NCI-H2196 (cell line): ENCODE results near the gene ANGPTL8.

Source experiments
- DNase-seq: peaks from one replicate; lab custom pipeline; 2025; ENCODE audit not compliant: unreplicated experiment; lab: John Stamatoyannopoulos, UW

ANGPTL8 gene

GRCh38 chr19:11260996-11261395 is 21.6 kb downstream of the ANGPTL8 start:
- no peak for DNase-seq

DNA sequence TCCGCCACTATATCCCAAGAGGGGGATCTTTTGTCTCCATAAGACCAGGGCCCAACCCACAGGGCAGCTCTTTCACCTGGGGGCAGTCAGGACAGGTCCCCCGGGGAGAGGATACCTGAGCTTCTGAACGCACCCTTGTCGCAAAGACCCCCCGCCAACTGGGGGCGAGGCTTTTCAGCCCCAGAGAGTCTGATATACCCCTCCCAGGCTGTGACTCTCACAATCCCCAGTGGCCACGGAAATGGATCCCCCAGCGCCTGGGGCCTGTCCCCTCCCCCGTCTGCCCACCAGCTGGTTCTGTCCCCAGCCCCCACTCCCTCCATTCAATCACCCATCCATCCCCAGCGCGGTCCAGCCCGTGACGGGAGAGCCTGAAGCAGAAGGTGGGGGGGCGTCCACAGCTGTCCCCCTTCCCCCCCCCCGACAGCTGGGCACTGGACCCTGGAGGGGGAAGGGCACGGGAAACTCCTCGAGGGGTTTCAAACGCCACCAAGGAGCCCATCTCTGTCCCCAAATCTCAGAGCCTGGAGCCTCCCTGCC is 22.1 kb downstream of the ANGPTL8 start:
- no peak for DNase-seq

DNA sequence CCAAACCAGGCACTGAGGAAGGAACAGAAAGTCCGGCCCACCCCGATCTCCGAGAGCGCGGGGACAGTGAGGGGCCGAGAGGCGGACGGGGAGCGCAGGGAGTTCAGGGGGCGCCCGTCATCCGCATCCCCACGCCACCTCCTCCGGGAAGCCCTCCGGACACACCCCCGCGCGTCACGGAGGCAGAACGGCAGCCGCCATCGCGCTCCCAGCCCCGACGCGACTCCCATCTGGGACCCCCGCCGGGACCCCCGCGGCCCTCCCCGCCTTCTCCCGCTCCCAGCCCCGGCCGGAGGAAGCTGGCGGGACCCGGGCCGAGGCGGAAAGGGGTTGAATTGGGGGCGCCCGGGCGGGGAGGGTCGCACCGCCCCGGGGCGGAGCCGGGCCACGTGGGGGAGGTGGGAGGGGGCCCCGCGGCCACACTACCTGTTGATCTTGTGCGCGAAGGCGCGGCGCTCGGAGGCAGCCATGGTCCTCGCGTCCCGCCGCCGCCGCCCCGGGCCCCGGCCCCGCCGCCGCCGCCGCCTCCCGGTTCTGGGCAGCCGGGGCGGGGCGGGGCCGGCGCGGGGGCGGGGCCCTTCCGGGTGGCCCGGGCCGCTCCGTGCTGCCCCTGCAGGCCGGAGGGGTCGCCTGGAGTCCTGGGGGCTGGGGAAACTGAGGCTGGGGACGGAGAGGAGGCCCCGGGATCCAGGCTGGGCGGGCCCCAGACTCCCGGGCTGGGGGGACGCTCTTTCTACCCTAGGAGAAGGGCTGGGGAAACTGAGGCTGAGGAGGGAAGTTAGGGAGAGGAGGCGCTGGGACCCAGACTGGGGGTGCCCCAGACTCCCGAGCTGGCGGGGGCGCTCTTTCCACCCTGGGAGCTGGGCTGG is 22.8 kb downstream of the ANGPTL8 start, which contains the start of gene DOCK6:
DOCK6 (minus strand) TSS at position 554 of the 869 bp plus-strand sequence; CDS start at position 470, 84 bp downstream.
- DNase-seq: peak; percentile 20

DNA sequence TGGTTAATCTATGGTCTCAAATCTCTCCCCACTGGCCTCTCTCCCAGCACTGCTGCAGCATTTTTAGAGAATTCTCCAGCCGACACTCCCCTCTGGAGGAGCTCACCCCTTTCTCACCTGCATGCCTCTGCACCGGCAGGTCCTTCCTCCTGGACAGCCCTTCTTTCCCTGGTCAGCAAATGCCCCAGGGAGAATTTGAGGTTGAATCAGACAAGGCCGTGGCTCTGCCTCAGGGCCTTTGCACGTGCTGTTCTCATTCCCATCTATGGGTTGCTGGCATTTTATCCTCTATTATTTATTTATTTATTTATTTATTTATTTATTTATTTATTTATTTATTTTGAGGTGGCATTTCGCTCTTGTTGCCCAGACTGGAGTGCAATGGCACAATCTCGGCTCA is 24.3 kb downstream of the ANGPTL8 start:
- DNase-seq: no peak

DNA sequence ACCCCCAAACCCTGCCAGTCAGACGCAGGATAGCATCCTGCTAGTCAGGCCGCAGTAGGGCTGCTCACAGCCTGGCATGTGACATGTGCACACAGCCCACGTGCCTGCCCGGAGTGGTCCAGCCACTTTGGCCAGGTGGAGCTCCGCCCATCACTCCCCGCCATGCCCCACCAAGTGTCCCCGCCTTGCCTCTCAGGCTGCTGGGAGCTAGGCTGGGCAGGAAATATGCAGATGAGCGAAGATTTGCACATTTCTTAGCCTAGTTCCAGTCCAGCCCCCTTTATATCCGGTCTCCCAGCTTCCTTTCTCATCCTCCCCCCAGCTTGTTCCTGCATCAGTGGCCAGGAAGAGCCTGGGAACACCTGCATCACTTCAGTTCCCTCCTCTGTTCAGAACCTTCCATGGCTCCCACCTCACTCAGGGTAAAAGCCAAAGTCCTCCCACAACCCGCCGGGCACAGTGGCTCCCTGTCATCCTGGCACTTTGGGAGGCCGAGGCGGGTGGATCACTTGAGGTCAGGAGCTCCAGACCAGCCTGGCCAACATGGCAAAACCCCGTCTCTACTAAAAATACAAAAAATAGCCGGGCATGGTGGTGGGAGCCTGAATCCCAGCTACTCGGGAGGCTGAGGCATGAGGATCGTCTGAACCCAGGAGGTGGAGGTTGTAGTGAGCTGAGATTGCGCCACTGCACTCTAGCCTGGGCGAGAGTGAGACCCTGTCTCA is 25.2 kb downstream of the ANGPTL8 start:
- peak; percentile 44 for DNase-seq

- DNase-seq: no peak
These were observed 25.9 kb downstream of the ANGPTL8 start for GRCh38 chr19:11265177-11265784.

DNA sequence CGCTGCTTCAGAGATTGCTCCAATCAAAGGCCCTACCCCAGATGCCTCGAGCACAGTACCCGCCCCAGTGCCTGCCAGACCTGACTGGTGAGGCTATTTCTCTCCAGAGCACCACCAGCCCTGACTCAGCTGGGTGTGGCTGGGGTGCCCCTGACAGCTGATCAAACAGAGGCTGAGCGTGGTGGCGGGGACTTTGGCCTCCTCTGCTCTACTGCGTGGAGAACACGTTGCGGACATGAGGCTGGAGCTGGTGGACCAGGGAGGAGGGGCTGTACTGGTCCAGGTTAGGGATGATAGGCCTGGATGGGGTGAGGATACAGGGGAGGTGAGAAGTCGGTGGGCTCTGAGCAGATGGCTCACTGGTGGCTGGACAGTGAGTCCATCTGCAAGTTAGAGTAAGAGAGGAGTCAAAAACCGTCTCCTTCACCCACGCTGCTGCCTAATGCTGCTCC is 26.4 kb downstream of the ANGPTL8 start:
- DNase-seq: peak; percentile 33

- no peak for DNase-seq
These were observed 28.1 kb downstream of the ANGPTL8 start for GRCh38 chr19:11267316-11268085.

DNA sequence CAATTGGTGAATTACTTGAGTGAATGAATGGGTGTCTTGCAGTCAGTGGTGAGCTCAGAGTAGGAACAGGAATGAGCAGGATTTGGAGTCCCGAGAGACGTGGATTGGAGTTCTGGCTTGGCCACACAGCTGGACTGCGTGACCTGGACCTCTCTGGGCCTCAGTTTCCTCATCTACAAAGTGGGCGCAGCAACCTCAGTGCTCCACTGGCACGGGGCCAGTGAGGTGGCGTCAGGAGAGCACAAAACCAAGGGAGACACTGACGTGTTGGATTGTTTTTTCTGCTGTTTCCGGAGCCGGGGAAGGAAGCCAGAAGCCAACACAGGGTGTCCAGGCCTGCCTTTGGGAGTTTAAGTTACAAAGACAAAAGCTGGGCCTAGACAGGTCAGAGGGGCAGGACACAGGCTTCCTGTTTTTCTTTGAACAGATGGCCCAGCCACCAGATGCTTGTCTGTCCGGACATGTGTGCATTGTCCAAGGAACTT is 29.4 kb downstream of the ANGPTL8 start:
- DNase-seq: peak; percentile 66

- DNase-seq: no peak
These were observed 30.0 kb downstream of the ANGPTL8 start for GRCh38 chr19:11269408-11269807.

DNA sequence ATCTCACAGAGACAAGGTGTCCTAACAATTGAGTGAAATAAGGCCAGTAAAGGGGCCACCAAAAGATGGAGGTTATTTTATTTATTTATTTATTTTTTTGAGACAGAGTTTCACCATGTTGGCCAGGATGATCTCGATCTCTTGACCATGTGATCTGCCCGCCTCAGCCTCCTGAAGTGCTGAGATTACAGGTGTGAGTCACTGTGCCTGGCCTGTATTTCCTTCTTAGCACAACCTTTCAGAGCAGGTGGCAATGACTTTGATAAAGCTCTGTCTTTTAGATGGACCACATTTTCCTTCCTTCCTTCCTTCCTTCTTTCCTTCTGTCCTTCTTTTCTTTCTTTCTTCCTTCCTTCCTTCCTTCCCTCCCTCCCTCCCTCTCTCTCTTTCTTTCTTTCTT is 33.9 kb downstream of the ANGPTL8 start:
- no peak for DNase-seq

DNA sequence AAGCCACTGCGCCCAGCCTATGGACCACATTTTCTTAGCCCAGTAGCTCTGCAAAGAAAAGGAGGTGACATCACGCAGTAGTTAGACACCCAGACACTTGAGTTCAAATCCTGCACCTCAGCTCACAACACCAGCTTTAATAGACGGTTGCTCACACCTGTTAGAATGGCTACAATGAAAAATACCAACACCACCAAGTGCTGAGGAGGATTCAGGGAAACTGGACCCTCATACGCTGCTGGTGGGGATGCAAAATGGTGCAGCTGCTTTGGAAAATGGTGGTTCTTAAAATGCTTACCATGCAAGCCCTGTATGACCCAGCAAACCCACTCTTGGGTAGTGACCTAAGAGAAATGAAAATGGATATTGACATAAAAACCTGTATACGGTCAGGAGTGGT is 34.6 kb downstream of the ANGPTL8 start:
- DNase-seq: no peak

GRCh38 chr19:11274533-11275086 is 35.2 kb downstream of the ANGPTL8 start:
- no peak for DNase-seq

GRCh38 chr19:11278670-11279069 is 39.3 kb downstream of the ANGPTL8 start:
- no peak for DNase-seq

DNA sequence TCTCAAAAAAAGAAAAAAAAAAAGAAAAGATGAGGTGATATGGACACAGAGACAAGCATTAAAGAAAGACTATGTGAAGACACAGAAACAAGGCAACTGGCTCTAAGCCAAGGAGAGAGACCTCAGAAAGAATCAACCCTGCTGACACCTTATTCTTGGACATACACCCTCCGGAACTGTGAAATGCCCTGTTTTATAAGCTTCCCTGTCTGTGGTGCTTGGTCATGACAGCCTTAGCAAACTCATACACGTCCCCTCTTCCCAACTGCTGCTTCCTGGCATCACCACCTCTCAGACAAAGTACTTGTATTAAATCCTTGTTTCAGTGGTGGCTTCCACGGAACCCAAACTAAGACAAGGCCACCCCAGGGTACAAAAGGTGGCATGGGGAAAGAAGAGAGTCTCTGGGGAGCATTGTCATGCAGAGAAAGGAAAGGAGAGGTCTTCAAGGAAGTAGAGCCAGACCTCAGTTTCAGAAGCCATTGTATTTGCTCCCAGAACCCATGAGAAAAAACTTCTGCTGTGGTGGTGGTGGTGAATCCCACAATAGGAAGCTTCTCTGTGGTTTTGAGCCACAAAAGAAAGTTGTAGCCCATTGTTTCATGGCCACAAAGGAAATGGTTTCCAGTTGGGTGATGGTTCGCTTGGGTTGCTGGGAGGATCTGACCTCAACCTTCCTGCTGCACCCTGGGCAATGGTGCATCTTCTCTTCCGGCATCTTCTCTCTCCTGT is 40.3 kb downstream of the ANGPTL8 start:
- no peak for DNase-seq

- DNase-seq: no peak
These were observed 42.1 kb downstream of the ANGPTL8 start for GRCh38 chr19:11281356-11282049.

DNA sequence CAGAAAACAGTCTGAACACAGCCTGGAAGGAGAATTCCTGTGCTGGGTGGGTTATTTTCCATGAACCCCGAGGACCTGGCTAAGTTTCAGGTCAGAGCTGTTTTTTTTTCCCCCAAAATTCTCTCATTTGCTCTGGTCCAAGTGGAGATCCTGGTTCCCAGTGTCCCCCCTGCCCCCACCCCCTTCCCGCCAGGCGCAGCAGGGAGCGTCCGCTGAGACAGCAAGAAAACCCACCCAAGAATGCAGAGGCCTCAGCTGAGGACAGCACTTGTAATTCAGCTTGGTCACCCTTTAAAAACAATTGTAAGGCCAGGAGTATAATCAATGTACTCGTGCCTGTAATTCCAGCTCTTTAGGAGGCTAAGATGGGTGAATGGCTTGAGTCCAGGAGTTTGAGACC is 45.1 kb downstream of the ANGPTL8 start:
- no peak for DNase-seq

DNA sequence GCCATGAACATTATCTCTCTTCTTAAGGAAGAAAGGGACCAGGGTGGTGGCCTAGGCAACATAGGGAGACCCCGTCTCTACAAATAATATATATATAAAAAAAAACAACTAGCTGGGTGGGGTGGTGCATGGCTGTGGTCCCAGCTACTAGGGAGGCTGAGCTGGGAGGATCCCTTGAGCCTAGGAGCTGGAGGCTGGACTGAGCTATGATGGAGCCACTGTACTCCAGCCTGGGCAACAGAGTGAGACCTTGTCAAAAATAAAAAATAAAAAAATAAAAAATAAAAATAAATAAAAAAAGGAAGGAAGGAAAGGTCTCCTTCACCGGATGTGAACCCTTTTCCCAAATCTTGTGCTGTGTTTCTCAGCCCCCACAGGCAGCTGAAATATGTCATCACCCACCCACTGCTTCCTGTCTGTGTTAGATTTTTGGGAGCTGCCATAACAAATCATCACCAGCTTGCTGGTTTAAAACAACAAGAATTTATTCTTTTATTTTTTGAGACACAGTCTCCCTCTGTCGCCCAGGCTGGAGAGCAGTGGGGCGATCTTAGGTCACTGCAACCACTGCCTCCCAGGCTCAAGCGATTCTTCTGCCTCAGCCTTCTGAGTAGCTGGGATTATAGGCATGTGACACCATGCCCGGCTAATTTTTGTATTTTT is 47.0 kb downstream of the ANGPTL8 start:
- no peak for DNase-seq
